Sigmoid colon (tissue), 7 donors: ENCODE measurements around the gene SPATA22. TPM values are rescaled to one million over a fixed set of nuclear protein-coding genes. Genes with fewer than 3 reads are reported as not detected.
A peak's percentile ranks its signal among the peaks of the same experiment; 100 is the strongest.

Experiments used
- DNase-seq: peaks from one replicate; pipeline ENCODE4 v3.0.0-alpha.2; 2019
- H3K27ac ChIP-seq, 4 donors: fragments of 200-600 bp; sonication (generic); one replicate each; pipeline ENCODE4 v1.5.1; 2016 to 2019; ENCODE audit warnings: mild to moderate bottlenecking in 1 of 4
- H3K27me3 ChIP-seq, 3 donors: fragments of 200-600 bp; sonication (generic); one replicate each; pipeline ENCODE4 v1.5.1; 2019; ENCODE audit warnings: mild to moderate bottlenecking in 1 of 3
- H3K36me3 ChIP-seq, 4 donors: fragments of 200-600 bp; sonication (generic); one replicate each; pipeline ENCODE4 v1.5.1; 2016 to 2019
- H3K4me1 ChIP-seq, 4 donors: fragments of 200-600 bp; sonication (generic); one replicate each; pipeline ENCODE4 v1.5.1; 2017 to 2019
- H3K4me3 ChIP-seq, 4 donors: fragments of 200-600 bp; sonication (generic); one replicate each; pipeline ENCODE4 v1.5.1; 2017 to 2019; ENCODE audit warnings: mild to moderate bottlenecking in 2 of 4, moderate library complexity in 1 of 4
- H3K9me3 ChIP-seq, 4 donors: fragments of 200-600 bp in 3 of 4; sonication (generic) in 3 of 4; one replicate each; pipeline versions ENCODE4 v1.5.1 to v1.6.1; 2013 to 2019
- CTCF ChIP-seq, 4 experiments: fragments of 450-650 bp in 3 of 4; fragments of 200-600 bp in 1 of 4; IDR thresholded peaks; one replicate each; pipeline ENCODE4 v1.5.1; 2016 to 2019; ENCODE audit warnings: antibody characterized with exemption in 4 of 4, mild to moderate bottlenecking in 3 of 4, moderate library complexity in 2 of 4
- EP300 ChIP-seq, 4 donors: sonication (generic); formaldehyde crosslinking; IDR thresholded peaks; one replicate each; pipeline ENCODE4 v1.6.1; 2017; ENCODE audit warnings: antibody characterized with exemption in 4 of 4
- POLR2A ChIP-seq, 2 donors: fragments of 450-650 bp; IDR thresholded peaks; one replicate each; pipeline ENCODE4 v1.6.1; 2016; ENCODE audit warnings: antibody characterized with exemption in 2 of 2, mild to moderate bottlenecking in 2 of 2, moderate library complexity in 2 of 2
- POLR2AphosphoS5 ChIP-seq, 4 donors: sonication (generic); formaldehyde crosslinking; IDR thresholded peaks; one replicate each; pipeline ENCODE4 v1.6.1; 2017; ENCODE audit warnings: antibody characterized with exemption in 4 of 4
- WGBS, 2 donors: extraction: QIAGEN DNeasy Blood & Tissue Kit; methylation state at CpG; one replicate each; pipeline ENCODE4 v1.1.7; 2013; 5-methylcytosine and 5-hydroxymethylcytosine counted together
- intact Hi-C: fragments of 100-400 bp; cut with DNase I; formaldehyde crosslinking; loops from one replicate; pipeline ENCODE4 v1.15.1; 2023
- polyA plus RNA-seq, 3 donors: library from polyadenylated mRNA; stranded (reverse); fragments of 200-250 nt; gene quantifications; one replicate each; pipeline ENCODE4 v1.2.3, GENCODE V29; 2013
- total RNA-seq, 4 donors: library from RNA; depleted of rRNA; stranded (reverse); fragments of >200 nt; gene quantifications; one replicate each; pipeline ENCODE4 v1.1.0, GENCODE V29; 2016
- donor health status: healthy with polysubstance abuse.
- donor health status: Bipolar disorder and iron deficiency.
- donor health status: healthy.

The SPATA22 gene
- total and polyA plus RNA-seq, 7 donors, result 0.06 to 0.55 (median 0.36) TPM; not detected in 4

- DNase-seq, result no peak
- Histone ChIP-seq H3K4me3 (no peak overlapping the region), H3K9me3 (no peaks in the 10 kb centered on the region), H3K4me1 (no peaks in the 10 kb centered on the region), H3K36me3 (no peaks in the 10 kb centered on the region), H3K27me3 (no peaks in the 10 kb centered on the region), H3K27ac (no peak overlapping the region)
- intact Hi-C loops, result loop anchor here (10.0 kb wide), 1 partner anchor 55 kb away; no protein-coding TSS in a partner anchor
- 77 to 90% methylated on average over 3 of the region's 3 CpGs for WGBS, 2 donors
- TF ChIP-seq EP300 (IDR thresholded peaks at IDR 0.05) (no peak), CTCF (IDR thresholded peaks at IDR 0.05) (no peak), POLR2AphosphoS5 (IDR thresholded peaks at IDR 0.05) (no peak), POLR2A (IDR thresholded peaks at IDR 0.05) (no peak)
These were observed 8.4 kb upstream of the SPATA22 start for GRCh38 chr17:3479988-3480387.

- H3K27me3 ChIP-seq, result no peaks in the 10 kb centered on the region
- 7 to 43% methylated on average over 7 of the region's 7 CpGs for WGBS, 2 donors
- DNase-seq, result no peak
- no peaks in the 10 kb centered on the region for H3K4me1 ChIP-seq
- intact Hi-C loops, result loop anchor here (10.0 kb wide), 1 partner anchor 59 kb away; no protein-coding TSS in a partner anchor
- H3K27ac ChIP-seq, result peak within 1 kb of the TSS; percentile 43 to 61 (median 53)
- no peaks in the 10 kb centered on the region for H3K36me3 ChIP-seq
- H3K9me3 ChIP-seq, result no peaks in the 10 kb centered on the region
- TF ChIP-seq POLR2A (IDR thresholded peaks at IDR 0.05), result no peak
- peak within 1 kb of the TSS; percentile 19 to 35 (median 28) for H3K4me3 ChIP-seq
These were observed 4.4 kb upstream of the SPATA22 start, which contains the start of gene ASPA for GRCh38 chr17:3475812-3476610. Gene ASPA, plus strand, starts transcription at chr17:3475997. Its CDS starts 163 bp downstream, at chr17:3476160.

GRCh38 chr17:3475251-3475685 is 3.6 kb upstream of the SPATA22 start:
- Histone ChIP-seq H3K36me3 (no peaks in the 10 kb centered on the region), H3K27ac (peak overlapping the region; percentile 43 to 61 (median 53)), H3K4me3 (peak overlapping the region in 1 of 4 donors; percentile 35), H3K27me3 (no peaks in the 10 kb centered on the region), H3K9me3 (no peaks in the 10 kb centered on the region), H3K4me1 (no peaks in the 10 kb centered on the region)
- intact Hi-C loops, result loop anchor here (10.0 kb wide), 1 partner anchor 60 kb away; no protein-coding TSS in a partner anchor
- DNase-seq, result no peak
- 67 to 90% methylated on average over 4 of the region's 4 CpGs for WGBS, 2 donors
- no peak for TF ChIP-seq EP300 (IDR thresholded peaks at IDR 0.05)
- TF ChIP-seq CTCF (IDR thresholded peaks at IDR 0.05), result no peak
- TF ChIP-seq POLR2A (IDR thresholded peaks at IDR 0.05), result no peak
- TF ChIP-seq POLR2AphosphoS5 (IDR thresholded peaks at IDR 0.05), result no peak

- no peak for TF ChIP-seq CTCF (IDR thresholded peaks at IDR 0.05)
- no peak for TF ChIP-seq EP300 (IDR thresholded peaks at IDR 0.05)
- TF ChIP-seq POLR2AphosphoS5 (IDR thresholded peaks at IDR 0.05), result no peak
- TF ChIP-seq POLR2A (IDR thresholded peaks at IDR 0.05), result no peak
- no peaks in the 10 kb centered on the region for H3K9me3 ChIP-seq
- H3K27ac ChIP-seq, result peak overlapping the region in 3 of 4 donors; percentile 8 to 61 (median 61)
- no peaks in the 10 kb centered on the region for H3K4me1 ChIP-seq
- DNase-seq, result no peak
- H3K36me3 ChIP-seq, result no peaks in the 10 kb centered on the region
- intact Hi-C loops, result loop anchor here (10.0 kb wide), 1 partner anchor 61 kb away; no protein-coding TSS in a partner anchor
- WGBS, 2 donors, result 3 to 41% methylated on average over 3 of the region's 3 CpGs
- H3K27me3 ChIP-seq, result no peaks in the 10 kb centered on the region
- no peak overlapping the region for H3K4me3 ChIP-seq
These were observed 2.6 kb upstream of the SPATA22 start for GRCh38 chr17:3474212-3474611.

GRCh38 chr17:3472137-3472536 is 518 bp upstream of the SPATA22 start:
- H3K4me1 ChIP-seq, result no peaks in the 10 kb centered on the region
- H3K27ac ChIP-seq, result no peak overlapping the region
- H3K27me3 ChIP-seq, result no peaks in the 10 kb centered on the region
- H3K4me3 ChIP-seq, result no peak overlapping the region
- intact Hi-C loops, result loop anchor here (10.0 kb wide), 1 partner anchor 63 kb away; no protein-coding TSS in a partner anchor
- 94 to 97% methylated on average over 21 of the region's 21 CpGs for WGBS, 2 donors
- DNase-seq, result no peak
- no peaks in the 10 kb centered on the region for H3K9me3 ChIP-seq
- TF ChIP-seq POLR2AphosphoS5 (IDR thresholded peaks at IDR 0.05) (no peak), CTCF (IDR thresholded peaks at IDR 0.05) (no peak), POLR2A (IDR thresholded peaks at IDR 0.05) (no peak), EP300 (IDR thresholded peaks at IDR 0.05) (no peak)
- no peaks in the 10 kb centered on the region for H3K36me3 ChIP-seq
